ENCODE data around the gene LENEP. TPM values are rescaled to one million over a fixed set of nuclear protein-coding genes. Genes with fewer than 3 reads are reported as not detected.

Gene LENEP
- total and polyA plus RNA-seq, 2 of the 8 experiments (the other 6 are each of a cell fraction or from before 2014, with no cell fraction given): 1.3 TPM; not detected in 1

DNA sequence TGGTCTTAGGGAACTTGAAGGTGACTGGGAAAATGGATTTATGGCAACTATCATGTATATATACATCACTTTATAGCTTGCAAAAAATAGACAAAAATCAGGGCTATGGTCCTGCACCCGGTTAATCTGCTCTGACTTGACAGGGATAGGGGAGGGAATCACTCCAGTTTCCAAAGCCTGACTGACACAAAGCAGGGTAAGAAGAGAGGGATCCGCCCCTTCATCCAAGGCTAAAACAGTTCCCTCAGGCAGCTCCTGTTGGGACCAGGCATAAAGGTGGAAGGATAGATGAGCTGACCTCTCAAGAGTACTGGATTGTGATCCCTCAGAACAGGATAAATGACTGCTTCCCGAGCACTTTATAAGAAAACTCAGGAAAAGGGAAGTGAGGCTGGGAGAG is 38.8 kb upstream of the LENEP start:
- no peak overlapping the region for H2BK120ac ChIP-seq (replicated peaks; ENCODE audit: low read depth, low read length)
- 0 out of 2 replicates have a peak, but pooled peaks cover 6% of the 10 kb centered on the region for H3K79me1 ChIP-seq (ENCODE audit: low read depth, low read length)
- H2BK12ac ChIP-seq (ENCODE audit: low read depth, low read length): no peak overlapping the region; the same call in 1 of the 2 replicates
- ChIA-PET CTCF (ENCODE audit: partially characterized antibody) (interaction anchor here (0.6 to 9.8 kb wide), 8 partner anchors 12 to 210 kb away, joined by 3 to 132 read pairs (median 3); partner anchors contain the start of genes LENEP and SHC1), POLR2A (ENCODE audit: partially characterized antibody) (interaction anchor here (1.3 to 18.6 kb wide), 7 partner anchors 18 to 185 kb away, joined by 3 to 662 read pairs (median 6); partner anchors contain the start of genes ADAM15, CKS1B, EFNA4 and FLAD1)
- H3K4me2 ChIP-seq (ENCODE audit: insufficient read depth in 1 of 2, low read depth in 2 of 2, low read length in 2 of 2): peak overlapping the region; percentile 92 to 93; a peak in 3 of 4 replicates
- H2BK15ac ChIP-seq (ENCODE audit: low read length): no peak overlapping the region
- peaks cover 5% of the 10 kb centered on the region for H3K23me2 ChIP-seq (ENCODE audit: low read depth, low read length)
- H3K4me3 ChIP-seq (ENCODE audit: extremely low read depth in 1 of 4, insufficient read depth in 2 of 4, low read depth in 3 of 4, low read length in 4 of 4): peak overlapping the region in 3 of 4 experiments; percentile 60 to 77 (median 71); a peak in 2 of 8 replicates
- H4K8ac ChIP-seq (ENCODE audit: extremely low read depth, insufficient read depth, low read length): no peak overlapping the region
- H2BK20ac ChIP-seq (ENCODE audit: low read length): no peak overlapping the region
- no peak overlapping the region for H3K23ac ChIP-seq (ENCODE audit: insufficient read length)
- peaks cover 1 to 10% of the 10 kb centered on the region in 2 experiments for H4K20me1 ChIP-seq (replicated peaks in 1 of 2; ENCODE audit: control insufficient read depth in 1 of 2, insufficient read depth in 2 of 2, low read length in 2 of 2)
- no peak overlapping the region for H4K91ac ChIP-seq (replicated peaks; ENCODE audit: insufficient read length, low read length)
- no peak overlapping the region for H3K14ac ChIP-seq (ENCODE audit: insufficient read length)
- H2BK5ac ChIP-seq (ENCODE audit: low read depth, low read length): no peak overlapping the region
- DNase-seq (ENCODE audit: low read depth in 1 of 2, low spot score in 2 of 2) (no peak), FAIRE-seq (no peak)
- no peak overlapping the region for H4K5ac ChIP-seq (ENCODE audit: insufficient read length, low read depth, low read length)
- H3K4me1 ChIP-seq (replicated peaks in 1 of 4; ENCODE audit: control insufficient read depth in 3 of 4, insufficient read depth in 4 of 4, low read length in 3 of 4): peaks cover 0 to 28% (median 8%) of the 10 kb centered on the region in 4 experiments; a peak in 6 of 7 replicates
- H3K9me3 ChIP-seq (ENCODE audit: insufficient read depth in 2 of 2, low read depth in 1 of 2, low read length in 1 of 2): no peaks in the 10 kb centered on the region
- peak overlapping the region; percentile 95; the same call in 1 of the 2 replicates for H3K27ac ChIP-seq (ENCODE audit: low read depth, low read length)
- 88% methylated on average over 3 of the region's 3 CpGs; no CpG with 5 or more reads in 1 of the 2 experiments for WGBS, 2 experiments (ENCODE audit: extremely low coverage in 1 of 2, insufficient coverage in 1 of 2, insufficient read length in 1 of 2, insufficient replicate concordance in 2 of 2, low coverage in 1 of 2, low lambda C conversion rate in 2 of 2, missing lambda C conversion rate in 1 of 2)
- H3K56ac ChIP-seq (replicated peaks; ENCODE audit: insufficient read length, low read depth, low read length): no peak overlapping the region
- peak overlapping the region in 1 of 4 experiments; percentile 87; a peak in 1 of 7 replicates for H3K9ac ChIP-seq (replicated peaks in 1 of 4; ENCODE audit: extremely low read depth in 1 of 4, low read depth in 3 of 4, low read length in 3 of 4)
- no peak overlapping the region for H3K18ac ChIP-seq (ENCODE audit: extremely low read depth, low read length)
- H3K27me3 ChIP-seq (replicated peaks in 1 of 4; ENCODE audit: control insufficient read depth in 3 of 4, extremely low read depth in 1 of 4, insufficient read depth in 3 of 4, low read length in 3 of 4): no peaks in the 10 kb centered on the region; a peak in 2 of 7 replicates
- H3K4ac ChIP-seq (replicated peaks; ENCODE audit: insufficient read length, low read depth, low read length): no peak overlapping the region
- peaks cover 0 to 4% of the 10 kb centered on the region in 2 experiments; a peak in 2 of 4 replicates for H3K79me2 ChIP-seq (ENCODE audit: control insufficient read depth in 1 of 2, insufficient read depth in 2 of 2, low read length in 2 of 2)
- no peak overlapping the region for H2AFZ ChIP-seq (ENCODE audit: low read length)
- H3K36me3 ChIP-seq (ENCODE audit: control insufficient read depth in 2 of 4, insufficient read depth in 4 of 4, low read length in 3 of 4): peaks cover 3 to 7% (median 5%) of the 10 kb centered on the region in 4 experiments; a peak in 5 of 8 replicates
- H2AK5ac ChIP-seq (ENCODE audit: low read depth, low read length): no peak overlapping the region; the same call in 1 of the 2 replicates
- no peak for TF ChIP-seq EGR1 (IDR thresholded peaks at IDR 0.05; ENCODE audit: borderline replicate concordance, low read depth, low read length)
- no peak for TF ChIP-seq PHF8 (conservative IDR thresholded peaks at IDR 0.05; ENCODE audit: low read depth, low read length)
- no peak for TF ChIP-seq YY1 (IDR thresholded peaks at IDR 0.05; ENCODE audit: low read depth, low read length)
- TF ChIP-seq BRCA1 (IDR thresholded peaks at IDR 0.05; ENCODE audit: low read depth, low read length): no peak
- TF ChIP-seq ATF2 (IDR thresholded peaks at IDR 0.05; ENCODE audit: low read length): no peak
- no peak for TF ChIP-seq KDM5A (IDR thresholded peaks at IDR 0.05; ENCODE audit: low read length)
- TF ChIP-seq SUZ12 (IDR thresholded peaks at IDR 0.05; ENCODE audit: low read length): no peak
- no peak for TF ChIP-seq KDM4A (IDR thresholded peaks at IDR 0.05; ENCODE audit: low read depth, low read length, severe bottlenecking)
- TF ChIP-seq NRF1 (IDR thresholded peaks at IDR 0.05; ENCODE audit: low read depth, low read length): no peak
- TF ChIP-seq CHD1 (IDR thresholded peaks at IDR 0.05; ENCODE audit: low read depth, low read length): no peak
- TF ChIP-seq CBX5 (IDR thresholded peaks at IDR 0.05; ENCODE audit: low read depth, low read length): no peak
- TF ChIP-seq GTF2F1 (IDR thresholded peaks at IDR 0.05; ENCODE audit: borderline replicate concordance, low read depth, low read length): no peak
